ENCODE results near the gene GIPC3. TPM values are rescaled to one million over a fixed set of nuclear protein-coding genes. Genes with fewer than 3 reads are reported as not detected.
A peak's percentile ranks its signal among the peaks of the same experiment; 100 is the strongest.

GIPC3 gene
- total RNA-seq, 6 donors from 2014 or later: 0.91 to 5.2 (median 1.4) TPM

GRCh38 chr19:3615524-3616135, 30.4 kb downstream of the GIPC3 start:
- H3K4me3 ChIP-seq: no peak overlapping the region
- no peaks in the 10 kb centered on the region for H3K27me3 ChIP-seq
- TF ChIP-seq EP300 (IDR thresholded peaks at IDR 0.05) (no peak), CTCF (IDR thresholded peaks at IDR 0.05) (no peak), POLR2AphosphoS5 (IDR thresholded peaks at IDR 0.05) (no peak), POLR2A (IDR thresholded peaks at IDR 0.05) (no peak)
- H3K9me3 ChIP-seq: no peaks in the 10 kb centered on the region
- no peak overlapping the region for H3K27ac ChIP-seq
- 89 to 98% methylated on average over 17 to 22 of the region's 26 CpGs for WGBS, 2 donors
- peaks cover 7 to 31% (median 14%) of the 10 kb centered on the region in 4 donors for H3K4me1 ChIP-seq
- DNase-seq (no peak), ATAC-seq (ENCODE audit: low FRiP score in 2 of 2) (no peak)
- peaks cover 6 to 71% (median 54%) of the 10 kb centered on the region in 4 donors for H3K36me3 ChIP-seq

DNA sequence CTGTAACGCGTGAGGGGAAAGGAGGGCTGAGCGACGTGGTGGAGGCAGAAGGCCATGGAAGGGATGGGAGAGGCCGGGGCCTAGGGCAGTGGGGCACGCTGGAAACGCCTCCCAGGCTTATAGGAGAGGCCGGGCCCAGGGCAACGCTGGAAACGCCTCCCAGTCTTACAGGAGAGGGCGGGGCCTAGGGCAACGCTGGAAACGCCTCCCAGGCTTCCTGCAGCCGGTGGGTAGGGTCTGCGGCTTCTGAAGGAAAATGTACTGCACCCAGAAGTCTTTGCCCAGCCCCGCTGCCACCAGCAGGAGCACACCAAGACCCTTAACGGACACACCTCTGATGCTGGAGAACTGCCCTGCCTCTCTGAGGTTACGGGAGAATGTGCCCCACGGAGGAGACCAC, 32.2 kb downstream of the GIPC3 start:
- 38 to 76% methylated on average over 15 to 19 of the region's 19 CpGs for WGBS, 2 donors
- H3K36me3 ChIP-seq: peaks cover 5 to 71% (median 52%) of the 10 kb centered on the region in 4 donors
- TF ChIP-seq EP300 (IDR thresholded peaks at IDR 0.05) (no peak), POLR2AphosphoS5 (IDR thresholded peaks at IDR 0.05) (no peak), CTCF (IDR thresholded peaks at IDR 0.05) (no peak), POLR2A (IDR thresholded peaks at IDR 0.05) (no peak)
- peak overlapping the region; percentile 11 to 72 (median 46) for H3K27ac ChIP-seq
- H3K27me3 ChIP-seq: no peaks in the 10 kb centered on the region
- no peaks in the 10 kb centered on the region for H3K9me3 ChIP-seq
- DNase-seq (no peak), ATAC-seq (ENCODE audit: low FRiP score in 2 of 2) (no peak)
- H3K4me1 ChIP-seq: peaks cover 7 to 31% (median 14%) of the 10 kb centered on the region in 4 donors
- H3K4me3 ChIP-seq: peak overlapping the region in 3 of 4 donors; percentile 11 to 20 (median 13)

GRCh38 chr19:3618144-3618810, 33.0 kb downstream of the GIPC3 start:
- WGBS, 2 donors: 52 to 63% methylated on average over 5 to 14 of the region's 31 CpGs
- H3K4me1 ChIP-seq: peaks cover 7 to 25% (median 14%) of the 10 kb centered on the region in 4 donors
- peak; percentile 50 to 93 for DNase-seq
- H3K27me3 ChIP-seq: no peaks in the 10 kb centered on the region
- H3K4me3 ChIP-seq: peak overlapping the region in 3 of 4 donors; percentile 11 to 20 (median 13)
- peaks cover 6 to 71% (median 49%) of the 10 kb centered on the region in 4 donors for H3K36me3 ChIP-seq
- ATAC-seq (ENCODE audit: low FRiP score in 2 of 2): peak; percentile 73 to 91
- no peaks in the 10 kb centered on the region for H3K9me3 ChIP-seq
- peak; percentile 85 to 96 (median 92) for TF ChIP-seq CTCF (IDR thresholded peaks at IDR 0.05)
- no peak for TF ChIP-seq POLR2AphosphoS5 (IDR thresholded peaks at IDR 0.05)
- no peak for TF ChIP-seq POLR2A (IDR thresholded peaks at IDR 0.05)
- TF ChIP-seq EP300 (IDR thresholded peaks at IDR 0.05): no peak
- peak overlapping the region; percentile 11 to 72 (median 24) for H3K27ac ChIP-seq

- ATAC-seq (ENCODE audit: low FRiP score in 2 of 2) (no peak), DNase-seq (no peak)
- no peak overlapping the region for H3K4me3 ChIP-seq
- 82 to 90% methylated on average over 19 to 23 of the region's 31 CpGs for WGBS, 2 donors
- H3K27ac ChIP-seq: no peak overlapping the region
- H3K9me3 ChIP-seq: no peaks in the 10 kb centered on the region
- H3K4me1 ChIP-seq: peaks cover 7 to 19% (median 12%) of the 10 kb centered on the region in 4 donors
- TF ChIP-seq CTCF (IDR thresholded peaks at IDR 0.05) (peak in 1 of 6 experiments; percentile 16), POLR2A (IDR thresholded peaks at IDR 0.05) (no peak)
- peaks cover 6 to 69% (median 49%) of the 10 kb centered on the region in 4 donors for H3K36me3 ChIP-seq
- H3K27me3 ChIP-seq: no peaks in the 10 kb centered on the region
Observed at GRCh38 chr19:3618811-3619630, 33.7 kb downstream of the GIPC3 start.
